HEK293 (cell line): Measurements from ENCODE around the gene TMPRSS7.

Experiments
- CTCF ChIA-PET: fragments of 350-600 bp; formaldehyde crosslinking; extraction: SDS; loops from one replicate; lab custom pipeline; 2021; ENCODE audit warnings: antibody characterized with exemption; lab: Yijun Ruan, JAX
- POLR2A ChIA-PET: fragments of 300-600 bp; formaldehyde crosslinking; extraction: SDS; loops from one replicate; lab custom pipeline; 2020; ENCODE audit warnings: antibody characterized with exemption, inconsistent platforms; lab: Yijun Ruan, JAX
- H3K27ac ChIP-seq: fragments of 200-500 bp; sonication (Bioruptor generic); 2 replicates; pipeline ENCODE4 v1.5.1; 2014; ENCODE audit warnings: low read depth, low read length, control low read depth, inconsistent platforms; ENCODE audit errors: extremely low read depth
- H3K36me3 ChIP-seq, 2 experiments: fragments of 200-500 bp in 1 of 2; sonication (Bioruptor generic) in 1 of 2; 1 replicate in 1 of 2; 2 replicates in 1 of 2; pipeline ENCODE4 v1.5.1; 2014 to 2017; ENCODE audit warnings: inconsistent platforms in 2 of 2, low read length in 2 of 2; ENCODE audit not compliant: control insufficient read depth in 2 of 2, insufficient read depth in 1 of 2
- H3K4me1 ChIP-seq: fragments of 200-500 bp; sonication (Bioruptor generic); 2 replicates; pipeline ENCODE4 v1.5.1; 2014; ENCODE audit warnings: mild to moderate bottlenecking, low read length, inconsistent platforms; ENCODE audit not compliant: control insufficient read depth, insufficient read depth
- H3K4me3 ChIP-seq: 2 replicates; pipeline ENCODE4 v1.5.1; 2011; ENCODE audit warnings: low read depth, mild to moderate bottlenecking, control low read depth, low read length, moderate library complexity
- H3K9me3 ChIP-seq: fragments of 200-500 bp; sonication (Bioruptor generic); 2 replicates; pipeline ENCODE4 v1.5.1; 2014; ENCODE audit warnings: low read depth, low read length, inconsistent platforms; ENCODE audit not compliant: control insufficient read depth, insufficient read depth
- BCL6B ChIP-seq: fragments of 450-650 bp; formaldehyde crosslinking; IDR thresholded peaks from 2 replicates; pipeline ENCODE4 v1.5.1; 2017; ENCODE audit warnings: missing biosample characterization, missing genetic modification characterization
- GLI4 ChIP-seq: fragments of 450-650 bp; formaldehyde crosslinking; IDR thresholded peaks from 2 replicates; pipeline ENCODE4 v1.5.1; 2016; ENCODE audit warnings: missing biosample characterization, missing genetic modification characterization
- HOXD13 ChIP-seq: sonication (generic); formaldehyde crosslinking; IDR thresholded peaks from 2 replicates; pipeline ENCODE4 v1.8.0; 2022; ENCODE audit warnings: missing genetic modification reagents, borderline replicate concordance
- MEIS1 ChIP-seq: sonication (generic); formaldehyde crosslinking; IDR thresholded peaks from 2 replicates; pipeline ENCODE4 v1.8.1; 2022; ENCODE audit warnings: missing genetic modification reagents, mild to moderate bottlenecking, borderline replicate concordance
- MZF1 ChIP-seq: fragments of 450-650 bp; formaldehyde crosslinking; IDR thresholded peaks from 2 replicates; pipeline ENCODE4 v1.5.1; 2017; ENCODE audit warnings: missing biosample characterization, missing genetic modification characterization, borderline replicate concordance
- RBAK ChIP-seq: fragments of 450-650 bp; formaldehyde crosslinking; IDR thresholded peaks from 2 replicates; pipeline ENCODE4 v1.5.1; 2016; ENCODE audit warnings: missing biosample characterization, missing genetic modification characterization
- SCRT1 ChIP-seq: fragments of 450-650 bp; formaldehyde crosslinking; IDR thresholded peaks from 2 replicates; pipeline ENCODE4 v1.5.1; 2016; ENCODE audit warnings: missing biosample characterization, missing genetic modification characterization, borderline replicate concordance
- SETDB1 ChIP-seq: IDR thresholded peaks from one replicate; pipeline ENCODE4 v1.6.1; 2017; ENCODE audit warnings: mild to moderate bottlenecking, low read length, moderate library complexity, mixed read lengths; ENCODE audit not compliant: insufficient read length
- SP2 ChIP-seq: fragments of 450-650 bp; formaldehyde crosslinking; IDR thresholded peaks from 2 replicates; pipeline ENCODE4 v1.5.1; 2016; ENCODE audit warnings: missing biosample characterization, missing genetic modification characterization
- SP3 ChIP-seq: fragments of 450-650 bp; formaldehyde crosslinking; IDR thresholded peaks from 2 replicates; pipeline ENCODE4 v1.5.1; 2016; ENCODE audit warnings: missing biosample characterization, missing genetic modification characterization
- ZNF114 ChIP-seq: fragments of 450-650 bp; formaldehyde crosslinking; IDR thresholded peaks from 2 replicates; pipeline ENCODE4 v1.5.0; 2017; ENCODE audit warnings: missing biosample characterization, missing genetic modification characterization
- ZNF175 ChIP-seq: fragments of 450-650 bp; formaldehyde crosslinking; IDR thresholded peaks from 2 replicates; pipeline ENCODE4 v1.5.1; 2016; ENCODE audit warnings: missing biosample characterization, missing genetic modification characterization
- ZNF221 ChIP-seq: fragments of 450-650 bp; formaldehyde crosslinking; IDR thresholded peaks from 2 replicates; pipeline ENCODE4 v1.5.1; 2017; ENCODE audit warnings: missing biosample characterization, missing genetic modification characterization, borderline replicate concordance
- ZNF248 ChIP-seq: fragments of 450-650 bp; formaldehyde crosslinking; IDR thresholded peaks from 2 replicates; pipeline ENCODE4 v1.5.1; 2017; ENCODE audit warnings: missing biosample characterization, missing genetic modification characterization
- ZNF280D ChIP-seq: fragments of 450-650 bp; formaldehyde crosslinking; IDR thresholded peaks from 2 replicates; pipeline ENCODE4 v1.5.1; 2016; ENCODE audit warnings: missing biosample characterization, missing genetic modification characterization
- ZNF292 ChIP-seq: fragments of 450-650 bp; formaldehyde crosslinking; IDR thresholded peaks from 2 replicates; pipeline ENCODE4 v1.5.1; 2016; ENCODE audit warnings: low read depth, missing biosample characterization, missing genetic modification characterization, borderline replicate concordance
- ZNF311 ChIP-seq: fragments of 450-650 bp; formaldehyde crosslinking; IDR thresholded peaks from 2 replicates; pipeline ENCODE4 v1.5.1; 2017; ENCODE audit warnings: missing biosample characterization, missing genetic modification characterization, borderline replicate concordance
- ZNF366 ChIP-seq: fragments of 450-650 bp; formaldehyde crosslinking; conservative IDR thresholded peaks from 2 replicates; pipeline ENCODE4 v1.5.1; 2016; ENCODE audit warnings: missing biosample characterization, missing genetic modification characterization
- ZNF404 ChIP-seq: fragments of 450-650 bp; formaldehyde crosslinking; IDR thresholded peaks from 2 replicates; pipeline ENCODE4 v1.5.1; 2017; ENCODE audit warnings: missing biosample characterization, missing genetic modification characterization
- ZNF558 ChIP-seq: fragments of 450-650 bp; formaldehyde crosslinking; IDR thresholded peaks from 2 replicates; pipeline ENCODE4 v1.5.1; 2016; ENCODE audit warnings: missing biosample characterization, missing genetic modification characterization
- ZNF561 ChIP-seq: fragments of 450-650 bp; IDR thresholded peaks from 2 replicates; pipeline ENCODE4 v1.5.1; 2018; ENCODE audit warnings: missing biosample characterization, missing genetic modification characterization, borderline replicate concordance
- ZNF610 ChIP-seq: fragments of 450-650 bp; formaldehyde crosslinking; IDR thresholded peaks from 2 replicates; pipeline ENCODE4 v1.5.1; 2016; ENCODE audit warnings: missing biosample characterization, missing genetic modification characterization, borderline replicate concordance
- ZNF768 ChIP-seq: fragments of 450-650 bp; formaldehyde crosslinking; IDR thresholded peaks from 2 replicates; pipeline ENCODE4 v1.5.1; 2018; ENCODE audit warnings: missing biosample characterization, mild to moderate bottlenecking, missing genetic modification characterization

TMPRSS7 gene

GRCh38 chr3:112012205-112012992, 22.1 kb upstream of the TMPRSS7 start:
- no peaks in the 10 kb centered on the region for H3K9me3 ChIP-seq
- no peak for TF ChIP-seq SETDB1
- TF ChIP-seq ZNF561: no peak
- TF ChIP-seq ZNF114 (tag by site-specific recombination): no peak
- no peak for TF ChIP-seq ZNF404
- no peak for TF ChIP-seq HOXD13 (CRISPR knock-in tag)
- no peak for TF ChIP-seq SP3 (tag by site-specific recombination)
- POLR2A ChIA-PET: interaction anchor here (1.4 kb wide), 1 partner anchor 152 kb away, joined by 3 read pairs; no protein-coding TSS in a partner anchor

GRCh38 chr3:112013058-112013783, 21.3 kb upstream of the TMPRSS7 start:
- no peak overlapping the region for H3K4me3 ChIP-seq
- ChIA-PET CTCF (interaction anchor here (0.6 to 4.2 kb wide), 37 partner anchors 9 to 435 kb away, joined by 3 to 35 read pairs (median 5); partner anchors contain the start of genes ABHD10 and PHLDB2), POLR2A (interaction anchor here (1.2 to 1.4 kb wide), 2 partner anchors 35 to 153 kb away, joined by 3 to 6 read pairs; partner anchors contain the start of gene ABHD10)

More at GRCh38 chr3:112012205-112012992, 22.1 kb upstream of the TMPRSS7 start:
- no peaks in the 10 kb centered on the region for H3K4me1 ChIP-seq
- H3K27ac ChIP-seq: no peak overlapping the region
- no peaks in the 10 kb centered on the region for H3K36me3 ChIP-seq
- H3K4me3 ChIP-seq: no peak overlapping the region
- CTCF ChIA-PET: interaction anchor here (0.5 to 4.2 kb wide), 18 partner anchors 8 to 343 kb away, joined by 3 to 35 read pairs (median 6); no protein-coding TSS in a partner anchor

GRCh38 chr3:112013784-112014143, 20.8 kb upstream of the TMPRSS7 start:
- no peaks in the 10 kb centered on the region for H3K9me3 ChIP-seq
- no peak overlapping the region for H3K4me3 ChIP-seq

More at GRCh38 chr3:112013058-112013783, 21.3 kb upstream of the TMPRSS7 start:
- Histone ChIP-seq H3K4me1 (no peaks in the 10 kb centered on the region), H3K27ac (no peak overlapping the region), H3K36me3 (no peaks in the 10 kb centered on the region), H3K9me3 (no peaks in the 10 kb centered on the region)
- TF ChIP-seq SCRT1 (tag by site-specific recombination) (no peak), ZNF610 (tag by site-specific recombination) (no peak), ZNF558 (no peak), MZF1 (tag by site-specific recombination) (no peak), BCL6B (tag by site-specific recombination) (no peak), ZNF311 (tag by site-specific recombination) (no peak)

GRCh38 chr3:112017091-112017490, 17.4 kb upstream of the TMPRSS7 start:
- no peaks in the 10 kb centered on the region for H3K9me3 ChIP-seq
- no peak overlapping the region for H3K4me3 ChIP-seq
- H3K4me1 ChIP-seq: no peaks in the 10 kb centered on the region
- ChIA-PET CTCF (no interaction called here), POLR2A (no interaction called here)
- H3K27ac ChIP-seq: no peak overlapping the region
- no peaks in the 10 kb centered on the region for H3K36me3 ChIP-seq
- TF ChIP-seq ZNF248 (tag by site-specific recombination): no peak
- TF ChIP-seq ZNF366 (tag by site-specific recombination): no peak
- no peak for TF ChIP-seq ZNF175
- TF ChIP-seq ZNF280D (tag by site-specific recombination): no peak
- TF ChIP-seq SP2 (tag by site-specific recombination): no peak
- no peak for TF ChIP-seq GLI4 (tag by site-specific recombination)
- TF ChIP-seq MEIS1 (CRISPR knock-in tag): no peak
- TF ChIP-seq RBAK (tag by site-specific recombination): no peak
- no peak for TF ChIP-seq ZNF221 (tag by site-specific recombination)

More at GRCh38 chr3:112013784-112014143, 20.8 kb upstream of the TMPRSS7 start:
- H3K36me3 ChIP-seq: no peaks in the 10 kb centered on the region
- no peaks in the 10 kb centered on the region for H3K4me1 ChIP-seq
- CTCF ChIA-PET: interaction anchor here (0.6 to 4.2 kb wide), 35 partner anchors 9 to 435 kb away, joined by 3 to 35 read pairs (median 5); partner anchors contain the start of genes ABHD10 and PHLDB2
- no peak overlapping the region for H3K27ac ChIP-seq
- TF ChIP-seq ZNF292 (tag by site-specific recombination) (no peak), ZNF768 (tag by site-specific recombination) (peak; percentile 44; the same call in 1 of the 2 replicates)
- POLR2A ChIA-PET: interaction anchor here (1.2 to 1.4 kb wide), 2 partner anchors 35 to 153 kb away, joined by 3 to 6 read pairs; partner anchors contain the start of gene ABHD10
